ENCODE measurements around the gene CCNL1.

DNA sequence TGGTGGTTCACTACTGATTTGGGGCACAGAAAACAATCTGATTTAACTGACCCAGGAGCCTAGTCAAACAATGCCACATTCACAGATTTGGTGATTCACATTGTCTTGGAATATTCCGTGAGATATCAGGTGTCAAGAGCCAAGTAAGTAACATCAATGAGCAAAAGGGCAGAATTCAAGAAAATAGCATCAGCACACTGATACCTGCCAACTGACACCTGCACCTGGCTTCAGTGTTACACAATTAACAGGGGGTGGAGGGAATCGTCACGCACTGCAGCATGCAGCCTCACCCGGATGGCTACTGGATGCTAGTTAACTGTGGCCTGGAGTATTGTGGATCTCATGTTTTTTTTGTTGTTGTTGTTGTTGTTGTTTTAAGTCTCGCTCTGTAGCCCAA is 17.6 kb downstream of the CCNL1 start:
- TF ChIP-seq GATA2 (IDR thresholded peaks at IDR 0.05; ENCODE audit: low read depth, low read length) (no peak), GATA3 (IDR thresholded peaks at IDR 0.05; ENCODE audit: low read depth, low read length) (no peak)

Data from SH-SY5Y (cell line).